Activated CD8-positive, alpha-beta T cell treated with anti-CD3 and anti-CD28 coated beads for 36 hours (primary cell): Measurements from ENCODE around the gene SELENOT. TPM values are rescaled to one million over a fixed set of nuclear protein-coding genes. Genes with fewer than 3 reads are reported as not detected.
A peak's percentile ranks its signal among the peaks of the same experiment; 100 is the strongest.

Experiments
- ATAC-seq: fragments of 200-7000 bp; cut with Tn5 transposase; one replicate; pipeline ENCODE4 v1.10.0; 2021; ENCODE audit warnings: mild to moderate bottlenecking, moderate library complexity
- CTCF ChIA-PET: fragments of 350-600 bp; sonication (Branson Sonifier 250); formaldehyde crosslinking; loops from one replicate; lab custom pipeline; 2021; ENCODE audit warnings: antibody characterized with exemption; lab: Charles Lee
- POLR2A ChIA-PET: fragments of 350-600 bp; sonication (Branson Sonifier 250); formaldehyde crosslinking; loops from one replicate; lab custom pipeline; 2021; ENCODE audit warnings: antibody characterized with exemption; lab: Charles Lee
- DNase-seq: peaks from one replicate; pipeline ENCODE4 v3.0.0-alpha.2; 2020
- H3K27ac Mint-ChIP-seq: one replicate; pipeline ENCODE4 v1.8.0; 2021; ENCODE audit warnings: mild to moderate bottlenecking, mixed read lengths
- H3K27me3 Mint-ChIP-seq: one replicate; pipeline ENCODE4 v1.8.0; 2021; ENCODE audit warnings: mixed read lengths
- H3K36me3 Mint-ChIP-seq: one replicate; pipeline ENCODE4 v1.8.0; 2021; ENCODE audit warnings: low read depth, mixed read lengths
- H3K4me1 Mint-ChIP-seq: one replicate; pipeline ENCODE4 v1.8.0; 2021; ENCODE audit warnings: low read depth, mixed read lengths
- H3K4me3 Mint-ChIP-seq: one replicate; pipeline ENCODE4 v1.8.0; 2021; ENCODE audit warnings: mild to moderate bottlenecking, moderate library complexity, mixed read lengths
- H3K9me3 Mint-ChIP-seq: one replicate; pipeline ENCODE4 v1.8.0; 2021; ENCODE audit warnings: mixed read lengths
- intact Hi-C: fragments of 100-400 bp; cut with micrococcal nuclease; formaldehyde crosslinking; loops from one replicate; pipeline ENCODE4 v1.10.0; 2022
- total RNA-seq, 2 experiments: library from RNA; stranded (reverse); gene quantifications; one replicate each; pipeline ENCODE4 v1.2.3, GENCODE V29; 2021
- TF ChIP-seq, protein P1 (sequence below): fragments of 200-600 bp; IDR thresholded peaks from one replicate; pipeline ENCODE4 v1.8.0; 2022; ENCODE audit warnings: antibody characterized with exemption, mild to moderate bottlenecking

SELENOT gene
- total RNA-seq, 2 experiments from 2014 or later: 77.6 to 89.8 TPM

GRCh38 chr3:150635526-150635925 lies 32.4 kb downstream of the SELENOT start:
- ATAC-seq (peak; percentile 75), DNase-seq (no peak)
- H3K36me3 Mint-ChIP-seq: peaks cover 8% of the 10 kb centered on the region
- no peak overlapping the region for H3K4me3 Mint-ChIP-seq
- no peaks in the 10 kb centered on the region for H3K27me3 Mint-ChIP-seq
- ChIA-PET CTCF (interaction anchor here (1.0 to 1.2 kb wide), 3 partner anchors 11 to 229 kb away, joined by 3 read pairs; no protein-coding TSS in a partner anchor), POLR2A (interaction anchor here (0.7 kb wide), 1 partner anchor 101 kb away, joined by 4 read pairs; no protein-coding TSS in a partner anchor)
- H3K4me1 Mint-ChIP-seq: peaks cover 31% of the 10 kb centered on the region
- H3K27ac Mint-ChIP-seq: peak overlapping the region; percentile 80
- H3K9me3 Mint-ChIP-seq: no peaks in the 10 kb centered on the region
- intact Hi-C loops: no loop called here
- TF ChIP-seq, protein P1, sequence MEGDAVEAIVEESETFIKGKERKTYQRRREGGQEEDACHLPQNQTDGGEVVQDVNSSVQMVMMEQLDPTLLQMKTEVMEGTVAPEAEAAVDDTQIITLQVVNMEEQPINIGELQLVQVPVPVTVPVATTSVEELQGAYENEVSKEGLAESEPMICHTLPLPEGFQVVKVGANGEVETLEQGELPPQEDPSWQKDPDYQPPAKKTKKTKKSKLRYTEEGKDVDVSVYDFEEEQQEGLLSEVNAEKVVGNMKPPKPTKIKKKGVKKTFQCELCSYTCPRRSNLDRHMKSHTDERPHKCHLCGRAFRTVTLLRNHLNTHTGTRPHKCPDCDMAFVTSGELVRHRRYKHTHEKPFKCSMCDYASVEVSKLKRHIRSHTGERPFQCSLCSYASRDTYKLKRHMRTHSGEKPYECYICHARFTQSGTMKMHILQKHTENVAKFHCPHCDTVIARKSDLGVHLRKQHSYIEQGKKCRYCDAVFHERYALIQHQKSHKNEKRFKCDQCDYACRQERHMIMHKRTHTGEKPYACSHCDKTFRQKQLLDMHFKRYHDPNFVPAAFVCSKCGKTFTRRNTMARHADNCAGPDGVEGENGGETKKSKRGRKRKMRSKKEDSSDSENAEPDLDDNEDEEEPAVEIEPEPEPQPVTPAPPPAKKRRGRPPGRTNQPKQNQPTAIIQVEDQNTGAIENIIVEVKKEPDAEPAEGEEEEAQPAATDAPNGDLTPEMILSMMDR: no peak

DNA sequence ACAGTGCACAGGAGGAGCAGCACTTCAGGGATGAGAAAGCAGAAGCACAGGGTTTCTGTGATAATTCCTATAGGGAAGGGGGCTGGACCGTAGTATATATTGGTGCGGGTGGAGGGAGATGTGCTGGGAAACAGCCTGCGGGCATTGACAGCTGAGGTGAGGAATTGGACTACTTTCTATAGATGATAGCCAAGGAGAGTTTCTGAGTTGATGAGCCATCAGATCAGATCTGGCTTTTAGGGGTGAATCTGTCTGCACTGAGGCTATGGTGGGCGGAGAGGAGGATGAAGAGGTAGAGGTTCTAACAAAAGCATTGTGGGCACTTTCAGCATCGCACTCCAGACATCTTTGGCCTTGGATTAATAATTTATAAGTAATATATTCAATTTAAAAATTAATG lies 33.1 kb downstream of the SELENOT start:
- Mint-ChIP-seq H3K27me3 (no peaks in the 10 kb centered on the region), H3K4me3 (no peak overlapping the region), H3K36me3 (peaks cover 5% of the 10 kb centered on the region), H3K4me1 (peaks cover 31% of the 10 kb centered on the region), H3K9me3 (no peaks in the 10 kb centered on the region), H3K27ac (peak overlapping the region; percentile 17)
- ChIA-PET CTCF (no interaction called here), POLR2A (no interaction called here)
- no peak for ATAC-seq
- TF ChIP-seq, protein P1: no peak
- DNase-seq: peak; percentile 11
- intact Hi-C loops: no loop called here

- H3K4me3 Mint-ChIP-seq: no peak overlapping the region
- POLR2A ChIA-PET: no interaction called here
- ATAC-seq: no peak
- H3K4me1 Mint-ChIP-seq: peaks cover 24% of the 10 kb centered on the region
- no peak overlapping the region for H3K27ac Mint-ChIP-seq
- DNase-seq: no peak
- intact Hi-C loops: no loop called here
- no peaks in the 10 kb centered on the region for H3K36me3 Mint-ChIP-seq
- no peaks in the 10 kb centered on the region for H3K9me3 Mint-ChIP-seq
- CTCF ChIA-PET: no interaction called here
- TF ChIP-seq, protein P1: no peak
- peaks cover 4% of the 10 kb centered on the region for H3K27me3 Mint-ChIP-seq
These were observed 36.1 kb downstream of the SELENOT start for GRCh38 chr3:150639262-150639661.

DNA sequence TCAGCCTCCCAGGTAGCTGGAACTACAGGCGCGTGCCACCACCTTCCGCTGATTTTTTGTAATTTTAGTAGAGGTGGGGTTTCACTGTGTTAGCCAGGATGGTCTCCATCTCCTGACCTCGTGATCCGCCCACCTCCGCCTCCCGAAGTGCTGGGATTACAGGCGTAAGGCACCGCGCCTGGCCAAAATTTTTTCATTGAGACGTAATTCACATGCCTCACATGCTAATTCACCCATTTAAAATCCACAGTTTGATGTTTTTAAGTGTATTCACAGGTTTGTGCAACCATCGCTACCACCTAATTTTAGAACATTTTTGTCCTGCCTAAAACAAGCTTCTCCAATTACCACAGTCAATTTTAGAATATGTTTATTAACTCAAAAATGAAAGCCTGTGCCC lies 37.1 kb downstream of the SELENOT start:
- no peak overlapping the region for H3K27ac Mint-ChIP-seq
- intact Hi-C loops: no loop called here
- ATAC-seq (no peak), DNase-seq (no peak)
- no peaks in the 10 kb centered on the region for H3K9me3 Mint-ChIP-seq
- POLR2A ChIA-PET: no interaction called here
- CTCF ChIA-PET: no interaction called here
- peaks cover 4% of the 10 kb centered on the region for H3K27me3 Mint-ChIP-seq
- peaks cover 16% of the 10 kb centered on the region for H3K4me1 Mint-ChIP-seq
- no peak overlapping the region for H3K4me3 Mint-ChIP-seq
- H3K36me3 Mint-ChIP-seq: no peaks in the 10 kb centered on the region
- TF ChIP-seq, protein P1: no peak

DNA sequence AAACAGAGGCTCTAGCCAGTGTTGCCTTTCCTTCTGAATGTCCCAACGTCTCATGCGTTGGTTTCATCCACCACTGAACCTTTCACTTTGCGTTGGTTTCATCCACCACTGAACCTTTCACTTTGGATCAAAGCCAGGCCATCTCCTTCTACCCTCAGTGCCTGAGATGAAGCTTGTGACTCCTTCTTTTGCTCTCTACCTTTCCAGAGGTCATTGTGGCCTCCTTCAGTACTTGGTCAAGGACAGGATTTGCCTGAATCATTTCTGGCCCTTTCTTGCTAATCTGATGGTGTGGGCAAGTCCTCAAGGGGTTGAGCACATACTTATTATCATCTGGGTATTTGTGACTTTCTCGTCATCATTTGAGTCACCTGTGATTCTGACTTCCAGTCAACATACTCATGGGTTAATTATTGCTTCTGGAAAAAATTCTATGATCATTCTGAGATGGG lies 50.0 kb downstream of the SELENOT start:
- Mint-ChIP-seq H3K4me3 (no peak overlapping the region), H3K9me3 (no peaks in the 10 kb centered on the region), H3K4me1 (no peaks in the 10 kb centered on the region), H3K27ac (no peak overlapping the region), H3K36me3 (no peaks in the 10 kb centered on the region), H3K27me3 (peaks cover 3% of the 10 kb centered on the region)
- TF ChIP-seq, protein P1: no peak
- ChIA-PET CTCF (no interaction called here), POLR2A (no interaction called here)
- intact Hi-C loops: no loop called here
- no peak for DNase-seq
- no peak for ATAC-seq
